HEK293T (cell line): ENCODE data around the gene STIL.

ENCODE experiments used
- ARNT ChIP-seq: fragments of 450-650 bp; IDR thresholded peaks from 2 replicates; pipeline ENCODE4 v1.6.1; 2017; ENCODE audit warnings: mild to moderate bottlenecking
- BHLHE40 ChIP-seq: fragments of 450-650 bp; IDR thresholded peaks from 2 replicates; pipeline ENCODE4 v1.6.1; 2016; ENCODE audit warnings: mild to moderate bottlenecking, moderate library complexity, borderline replicate concordance
- FOXA1 ChIP-seq: fragments of 450-650 bp; IDR thresholded peaks from 2 replicates; pipeline ENCODE4 v1.6.1; 2016; ENCODE audit warnings: mild to moderate bottlenecking
- FOXK2 ChIP-seq: fragments of 450-650 bp; IDR thresholded peaks from 2 replicates; pipeline ENCODE4 v1.6.1; 2016; ENCODE audit warnings: mild to moderate bottlenecking
- FOXM1 ChIP-seq: fragments of 450-650 bp; IDR thresholded peaks from 2 replicates; pipeline ENCODE4 v1.6.1; 2017; ENCODE audit warnings: mild to moderate bottlenecking, borderline replicate concordance
- L3MBTL2 ChIP-seq: fragments of 450-650 bp; conservative IDR thresholded peaks from 2 replicates; pipeline ENCODE4 v1.6.1; 2016; ENCODE audit warnings: mild to moderate bottlenecking
- NFRKB ChIP-seq: fragments of 450-650 bp; IDR thresholded peaks from 2 replicates; pipeline ENCODE4 v1.6.1; 2016; ENCODE audit warnings: mild to moderate bottlenecking, moderate library complexity
- PKNOX1 ChIP-seq: fragments of 450-650 bp; IDR thresholded peaks from 2 replicates; pipeline ENCODE4 v1.6.1; 2016
- SP1 ChIP-seq: fragments of 450-650 bp; IDR thresholded peaks from 2 replicates; pipeline ENCODE4 v1.6.1; 2017
- SUZ12 ChIP-seq: fragments of 450-650 bp; IDR thresholded peaks from 2 replicates; pipeline ENCODE4 v1.6.1; 2016; ENCODE audit warnings: mild to moderate bottlenecking
- ZNF384 ChIP-seq: fragments of 450-650 bp; IDR thresholded peaks from 2 replicates; pipeline ENCODE4 v1.6.1; 2016

GRCh38 chr1:47361380-47361779 is 47.4 kb upstream of the STIL start:
- TF ChIP-seq PKNOX1 = no peak
- TF ChIP-seq L3MBTL2 = no peak
- no peak for TF ChIP-seq FOXM1
- no peak for TF ChIP-seq SUZ12
- TF ChIP-seq SP1 = no peak
- TF ChIP-seq ARNT = no peak
- TF ChIP-seq FOXA1 = no peak
- TF ChIP-seq ZNF384 = no peak
- TF ChIP-seq BHLHE40 = no peak
- no peak for TF ChIP-seq NFRKB
- TF ChIP-seq FOXK2 = no peak
